Fibroblast of lung (primary cell): ENCODE measurements around the gene HSH2D. TPM values are rescaled to one million over a fixed set of nuclear protein-coding genes. Genes with fewer than 3 reads are reported as not detected.
"Not testable (repeated sequence)": the region's sequence is repeated elsewhere in the genome, so short reads cannot be mapped to it uniquely, and the experiment has no call there.

ENCODE experiments used
- DNase-seq, 2 donors: peaks; one replicate each; pipeline versions ENCODE4 v3.0.0 to v3.0.0-alpha.2; 2010; ENCODE audit warnings: low read depth in 2 of 2
- H2AFZ ChIP-seq: 2 replicates; pipeline ENCODE4 v1.5.1; 2012; ENCODE audit warnings: low read length, control low read depth, inconsistent platforms
- H3K27ac ChIP-seq: 2 replicates; pipeline ENCODE4 v1.5.1; 2011; ENCODE audit warnings: low read length, control low read depth; ENCODE audit not compliant: insufficient read depth
- H3K27me3 ChIP-seq: 2 replicates; pipeline ENCODE4 v1.5.1; 2011; ENCODE audit warnings: mild to moderate bottlenecking, low read length; ENCODE audit not compliant: control insufficient read depth, insufficient read depth
- H3K36me3 ChIP-seq: 2 replicates; pipeline ENCODE4 v1.5.1; 2011; ENCODE audit warnings: low read length; ENCODE audit not compliant: control insufficient read depth, insufficient read depth
- H3K4me1 ChIP-seq: 2 replicates; pipeline ENCODE4 v1.5.1; 2011; ENCODE audit warnings: low read length; ENCODE audit not compliant: control insufficient read depth, insufficient read depth; ENCODE audit errors: extremely low read depth
- H3K4me2 ChIP-seq: 2 replicates; pipeline ENCODE4 v1.5.1; 2011; ENCODE audit warnings: low read length, control low read depth; ENCODE audit not compliant: insufficient read depth; ENCODE audit errors: extremely low read depth
- H3K4me3 ChIP-seq, 4 experiments: fragments of 200-600 bp in 1 of 4; sonication (generic) in 1 of 4; replicated peaks in 1 of 4; 2 replicates each; pipeline ENCODE4 v1.5.1; 2011 to 2016; ENCODE audit warnings: low read length in 4 of 4, low read depth in 3 of 4, mild to moderate bottlenecking in 3 of 4, control low read depth in 2 of 4, inconsistent platforms in 1 of 4, mixed read lengths in 1 of 4; ENCODE audit not compliant: insufficient read depth in 1 of 4; ENCODE audit errors: control extremely low read depth in 1 of 4
- H3K79me2 ChIP-seq: 2 replicates; pipeline ENCODE4 v1.5.1; 2012; ENCODE audit warnings: mild to moderate bottlenecking, low read length, inconsistent platforms; ENCODE audit not compliant: control insufficient read depth, insufficient read depth
- H3K9ac ChIP-seq: 2 replicates; pipeline ENCODE4 v1.5.1; 2011; ENCODE audit warnings: mild to moderate bottlenecking, low read length, control low read depth; ENCODE audit not compliant: insufficient read depth
- H3K9me3 ChIP-seq: 2 replicates; pipeline ENCODE4 v1.5.1; 2012; ENCODE audit warnings: low read depth, low read length; ENCODE audit not compliant: control insufficient read depth, insufficient read depth
- H4K20me1 ChIP-seq: 2 replicates; pipeline ENCODE4 v1.5.1; 2011; ENCODE audit warnings: low read length; ENCODE audit not compliant: control insufficient read depth, insufficient read depth; ENCODE audit errors: extremely low read depth
- CTCF ChIP-seq, 2 donors: IDR thresholded peaks in 1 of 2; conservative IDR thresholded peaks in 1 of 2; 1 replicate in 1 of 2; 2 replicates in 1 of 2; pipeline ENCODE4 v1.5.1; 2011 to 2012; ENCODE audit warnings: low read length in 2 of 2, control low read depth in 1 of 2, inconsistent platforms in 1 of 2, low read depth in 1 of 2, mild to moderate bottlenecking in 1 of 2
- EZH2 ChIP-seq: IDR thresholded peaks from 2 replicates; pipeline ENCODE4 v1.5.1; 2012; ENCODE audit warnings: low read length, control low read depth, mild to moderate bottlenecking; ENCODE audit errors: missing control alignments
- polyA plus RNA-seq, 2 donors: library from polyadenylated mRNA; depleted of rRNA in 1 of 2; stranded (reverse) in 1 of 2; unstranded in 1 of 2; fragments of >200 nt; gene quantifications; 2 replicates each; pipeline ENCODE4 v1.2.1, GENCODE V29; 2011 to 2012; ENCODE audit warnings: missing spikeins in 1 of 2
- total RNA-seq: library from RNA; depleted of rRNA; stranded (reverse); fragments of >200 nt; gene quantifications from 2 replicates; pipeline ENCODE4 v1.2.1, GENCODE V29; 2014

Gene HSH2D
- total and polyA plus RNA-seq, 2 donors (not counting 1 experiment from before 2014, with no cell fraction given), result not detected

- H3K9me3 ChIP-seq, result no peaks in the 10 kb centered on the region
- DNase-seq, result no peak
- no peaks in the 10 kb centered on the region for H4K20me1 ChIP-seq
- H2AFZ ChIP-seq, result no peak overlapping the region
- peaks cover 3% of the 10 kb centered on the region for H3K27me3 ChIP-seq
- H3K4me3 ChIP-seq, result no peak overlapping the region
- no peak overlapping the region for H3K27ac ChIP-seq
- H3K4me2 ChIP-seq, result no peak overlapping the region
- H3K4me1 ChIP-seq, result no peaks in the 10 kb centered on the region
- no peaks in the 10 kb centered on the region for H3K36me3 ChIP-seq
- no peak overlapping the region for H3K9ac ChIP-seq
- TF ChIP-seq EZH2 (no peak), CTCF (conservative IDR thresholded peaks at IDR 0.05 in 1 of 2, IDR thresholded peaks at IDR 0.05 in 1 of 2; ENCODE audit: low read depth in 1 of 2, low read length in 2 of 2) (no peak)
- no peaks in the 10 kb centered on the region for H3K79me2 ChIP-seq
These were observed 26.6 kb downstream of the HSH2D start for GRCh38 chr19:16170134-16170533.

GRCh38 chr19:16175954-16176353 is 32.5 kb downstream of the HSH2D start:
- Histone ChIP-seq H3K27me3 (peaks cover 3% of the 10 kb centered on the region), H3K36me3 (no peaks in the 10 kb centered on the region), H3K9ac (no peak overlapping the region), H3K4me2 (no peak overlapping the region), H4K20me1 (no peaks in the 10 kb centered on the region), H3K79me2 (no peaks in the 10 kb centered on the region), H2AFZ (no peak overlapping the region), H3K4me3 (no peak overlapping the region), H3K27ac (no peak overlapping the region), H3K9me3 (no peaks in the 10 kb centered on the region), H3K4me1 (peaks cover 4% of the 10 kb centered on the region)
- no peak for TF ChIP-seq CTCF (conservative IDR thresholded peaks at IDR 0.05 in 1 of 2, IDR thresholded peaks at IDR 0.05 in 1 of 2; ENCODE audit: low read depth in 1 of 2, low read length in 2 of 2)
- TF ChIP-seq EZH2, result no peak
- no peak for DNase-seq

GRCh38 chr19:16178866-16179265 is 35.4 kb downstream of the HSH2D start:
- not testable (repeated sequence) for H3K79me2 ChIP-seq

More at GRCh38 chr19:16178866-16179265, 35.4 kb downstream of the HSH2D start:
- not testable (repeated sequence) for H3K27me3 ChIP-seq, H3K4me2 ChIP-seq, H3K27ac ChIP-seq, H2AFZ ChIP-seq, DNase-seq, H3K4me3 ChIP-seq, H3K4me1 ChIP-seq, H3K9ac ChIP-seq, H3K9me3 ChIP-seq, H4K20me1 ChIP-seq, H3K36me3 ChIP-seq
